HS-5 (cell line): ENCODE measurements around the gene RASSF10.

Source experiments
- DNase-seq: peaks from one replicate; pipeline ENCODE4 v3.0.0-alpha.2; 2012; ENCODE audit warnings: low read depth

Gene RASSF10

GRCh38 chr11:12994476-12994875, 14.6 kb upstream of the RASSF10 start:
- no peak for DNase-seq

GRCh38 chr11:12995188-12995587, 13.9 kb upstream of the RASSF10 start:
- DNase-seq, result no peak

GRCh38 chr11:12995823-12996222, 13.3 kb upstream of the RASSF10 start:
- DNase-seq, result no peak

GRCh38 chr11:12997168-12997567, 11.9 kb upstream of the RASSF10 start:
- no peak for DNase-seq

GRCh38 chr11:12998336-12998735, 10.8 kb upstream of the RASSF10 start:
- DNase-seq, result no peak

- no peak for DNase-seq
Observed at GRCh38 chr11:12999597-12999996, 9.5 kb upstream of the RASSF10 start.

- no peak for DNase-seq
Observed at GRCh38 chr11:13000116-13000515, 9.0 kb upstream of the RASSF10 start.

GRCh38 chr11:13000721-13001120, 8.4 kb upstream of the RASSF10 start:
- DNase-seq, result no peak

- DNase-seq, result no peak
Observed at GRCh38 chr11:13003736-13004493, 5.2 kb upstream of the RASSF10 start.

- no peak for DNase-seq
Observed at GRCh38 chr11:13007182-13008060, 1.7 kb upstream of the RASSF10 start.

GRCh38 chr11:13008061-13008435, 1.1 kb upstream of the RASSF10 start:
- DNase-seq, result no peak

- no peak for DNase-seq
Observed at GRCh38 chr11:13009476-13009920, 382 bp downstream of the RASSF10 start.

- DNase-seq, result no peak
Observed at GRCh38 chr11:13009921-13010748, 1.0 kb downstream of the RASSF10 start.

- no peak for DNase-seq
Observed at GRCh38 chr11:13010749-13011465, 1.8 kb downstream of the RASSF10 start.

- no peak for DNase-seq
Observed at GRCh38 chr11:13011466-13012055, 2.4 kb downstream of the RASSF10 start.

- no peak for DNase-seq
Observed at GRCh38 chr11:13012056-13012661, 3.0 kb downstream of the RASSF10 start.

- no peak for DNase-seq
Observed at GRCh38 chr11:13013054-13013488, 4.0 kb downstream of the RASSF10 start.

- no peak for DNase-seq
Observed at GRCh38 chr11:13015753-13016152, 6.6 kb downstream of the RASSF10 start.

GRCh38 chr11:13016415-13016814, 7.3 kb downstream of the RASSF10 start:
- DNase-seq, result no peak

GRCh38 chr11:13019313-13019712, 10.2 kb downstream of the RASSF10 start:
- no peak for DNase-seq

- no peak for DNase-seq
Observed at GRCh38 chr11:13023423-13023822, 14.3 kb downstream of the RASSF10 start.
